ENCODE results near the gene PLAA.
"Not testable (repeated sequence)": the region's sequence is repeated elsewhere in the genome, so short reads cannot be mapped to it uniquely, and the experiment has no call there.

The PLAA gene

DNA sequence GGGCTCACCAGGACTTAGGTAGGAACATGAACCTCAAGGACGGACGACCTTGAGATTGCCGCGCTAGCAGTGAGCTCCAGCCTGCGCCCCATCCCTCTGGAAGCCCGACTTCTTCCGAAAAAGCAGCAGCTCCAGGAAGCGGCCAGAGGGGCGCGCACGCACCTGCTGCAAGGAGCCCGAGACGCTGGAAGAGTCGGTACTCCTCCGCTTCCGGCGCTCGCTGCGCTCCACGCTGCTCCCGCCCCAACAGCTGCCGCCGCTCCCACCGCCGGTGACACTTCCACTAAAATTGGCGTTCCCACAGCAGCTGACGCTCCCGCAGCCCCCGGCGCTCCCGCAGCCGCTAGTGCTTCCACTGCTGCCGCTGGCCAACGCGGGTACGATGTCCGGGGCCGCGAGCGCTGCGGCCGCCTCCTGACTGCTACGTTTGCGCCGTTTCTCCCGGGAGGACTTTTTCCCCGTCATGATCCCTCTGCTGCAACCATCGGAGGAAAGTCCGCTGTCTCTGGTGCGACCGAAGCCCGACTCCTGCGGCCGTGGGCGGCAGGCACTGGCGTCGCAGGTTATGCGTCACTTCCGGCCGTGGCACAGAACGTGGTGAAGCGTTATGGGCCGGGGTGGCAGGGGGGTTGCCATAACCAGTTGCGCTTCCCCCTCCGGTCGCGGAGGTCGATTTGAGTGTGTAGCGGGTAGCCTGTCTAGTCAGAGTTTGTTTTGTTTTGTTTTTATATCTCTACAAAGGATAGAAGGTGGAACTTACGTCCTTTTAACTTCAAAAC is 54.6 kb downstream of the PLAA start, which contains the start of gene CAAP1:
Gene CAAP1, minus strand, starts transcription at position 552 of the 779 bp plus-strand sequence. Its CDS starts 87 bp downstream, at position 465.
- TF ChIP-seq, protein P1, sequence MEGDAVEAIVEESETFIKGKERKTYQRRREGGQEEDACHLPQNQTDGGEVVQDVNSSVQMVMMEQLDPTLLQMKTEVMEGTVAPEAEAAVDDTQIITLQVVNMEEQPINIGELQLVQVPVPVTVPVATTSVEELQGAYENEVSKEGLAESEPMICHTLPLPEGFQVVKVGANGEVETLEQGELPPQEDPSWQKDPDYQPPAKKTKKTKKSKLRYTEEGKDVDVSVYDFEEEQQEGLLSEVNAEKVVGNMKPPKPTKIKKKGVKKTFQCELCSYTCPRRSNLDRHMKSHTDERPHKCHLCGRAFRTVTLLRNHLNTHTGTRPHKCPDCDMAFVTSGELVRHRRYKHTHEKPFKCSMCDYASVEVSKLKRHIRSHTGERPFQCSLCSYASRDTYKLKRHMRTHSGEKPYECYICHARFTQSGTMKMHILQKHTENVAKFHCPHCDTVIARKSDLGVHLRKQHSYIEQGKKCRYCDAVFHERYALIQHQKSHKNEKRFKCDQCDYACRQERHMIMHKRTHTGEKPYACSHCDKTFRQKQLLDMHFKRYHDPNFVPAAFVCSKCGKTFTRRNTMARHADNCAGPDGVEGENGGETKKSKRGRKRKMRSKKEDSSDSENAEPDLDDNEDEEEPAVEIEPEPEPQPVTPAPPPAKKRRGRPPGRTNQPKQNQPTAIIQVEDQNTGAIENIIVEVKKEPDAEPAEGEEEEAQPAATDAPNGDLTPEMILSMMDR (IDR thresholded peaks at IDR 0.05; ENCODE audit: low read depth, low read length) = 0 out of 2 replicates have a peak, but pooled peaks have one; percentile 10
- peak within 1 kb of the TSS; percentile 84 for H3K4me3 ChIP-seq (ENCODE audit: low read depth, low read length)

DNA sequence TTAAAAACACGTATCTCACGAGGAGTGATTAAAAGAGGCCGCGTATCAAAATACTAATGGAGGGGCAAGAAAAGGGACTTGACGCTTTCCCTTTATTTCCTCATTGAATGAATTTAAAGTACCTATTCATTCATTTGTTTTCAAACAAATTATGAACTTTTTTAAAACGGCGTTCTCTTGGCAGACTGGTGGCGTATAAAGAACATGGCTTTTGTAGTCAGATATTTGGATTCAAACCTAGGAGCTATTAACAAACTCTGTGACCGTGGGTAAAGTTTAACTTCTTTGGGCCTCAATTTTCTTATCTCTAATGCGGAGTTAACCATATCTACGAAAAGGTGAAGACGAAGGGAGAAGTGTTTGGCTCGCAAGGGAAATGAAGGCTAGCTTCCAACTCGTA is 55.3 kb downstream of the PLAA start:
- H3K4me3 ChIP-seq (ENCODE audit: low read depth, low read length) = peak overlapping the region; percentile 84
- TF ChIP-seq, protein P1 (IDR thresholded peaks at IDR 0.05; ENCODE audit: low read depth, low read length) = no peak

DNA sequence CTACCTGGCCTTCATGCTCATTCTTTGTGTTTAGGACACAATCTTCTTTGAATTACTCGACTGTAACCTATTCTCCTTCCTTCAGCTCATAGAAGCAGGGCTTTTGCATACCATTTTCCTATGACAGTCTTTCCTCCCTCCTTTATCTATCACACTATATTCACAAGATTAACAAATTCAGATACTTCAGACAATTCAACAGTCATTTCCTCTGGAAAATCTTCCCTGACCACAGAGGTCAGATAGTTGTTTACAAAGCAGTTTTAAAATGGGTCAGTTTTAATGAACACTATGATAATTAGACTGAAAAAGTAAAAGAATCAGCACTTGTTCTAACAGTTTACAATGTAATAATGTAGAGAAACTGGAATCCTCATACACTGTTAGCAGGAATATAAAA is 58.8 kb downstream of the PLAA start:
- TF ChIP-seq, protein P1 (IDR thresholded peaks at IDR 0.05; ENCODE audit: low read depth, low read length) = no peak
- no peak overlapping the region for H3K4me3 ChIP-seq (ENCODE audit: low read depth, low read length)

DNA sequence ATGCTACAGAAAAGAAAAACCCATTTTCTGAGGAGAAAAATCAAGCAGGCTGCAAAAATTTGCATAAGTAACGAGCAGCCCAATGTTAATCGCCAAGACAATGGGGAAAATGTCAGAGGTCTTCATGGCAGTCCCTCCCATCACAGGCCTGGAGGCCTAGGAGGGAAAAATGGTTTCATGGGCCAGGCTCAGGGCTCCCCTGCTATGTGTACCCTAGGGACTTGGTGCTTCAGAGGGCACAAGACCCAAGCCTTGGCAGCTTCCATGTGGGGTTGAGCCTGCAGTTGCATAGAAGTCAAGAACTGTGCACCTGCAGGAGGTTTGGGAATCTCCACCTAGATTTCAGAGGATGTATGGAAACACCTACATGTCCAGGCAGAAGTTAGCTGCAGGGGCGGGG is 64.9 kb downstream of the PLAA start:
- TF ChIP-seq, protein P1 (IDR thresholded peaks at IDR 0.05; ENCODE audit: low read depth, low read length) = no peak
- H3K4me3 ChIP-seq (ENCODE audit: low read depth, low read length) = no peak overlapping the region

DNA sequence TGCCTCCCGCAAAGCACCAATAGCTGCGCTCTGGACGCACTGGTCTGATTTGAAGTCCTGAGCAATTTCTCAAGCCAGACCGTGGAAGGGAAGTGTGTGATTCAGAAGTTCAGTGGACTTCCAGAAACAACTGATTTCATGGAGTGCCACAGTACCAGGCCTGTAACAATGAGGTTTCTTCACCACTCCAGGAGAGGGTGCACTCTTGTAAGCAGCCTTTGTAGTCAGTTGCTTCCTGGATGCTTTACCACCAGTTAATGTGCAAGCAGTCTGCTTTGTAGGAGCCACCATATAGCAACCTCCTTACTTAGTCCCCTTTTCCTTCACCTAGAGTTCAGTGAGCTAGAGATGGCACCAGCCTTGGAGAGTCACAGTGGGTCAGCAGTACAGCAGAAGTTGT is 66.8 kb downstream of the PLAA start:
- TF ChIP-seq, protein P1 (IDR thresholded peaks at IDR 0.05; ENCODE audit: low read depth, low read length) = no peak

DNA sequence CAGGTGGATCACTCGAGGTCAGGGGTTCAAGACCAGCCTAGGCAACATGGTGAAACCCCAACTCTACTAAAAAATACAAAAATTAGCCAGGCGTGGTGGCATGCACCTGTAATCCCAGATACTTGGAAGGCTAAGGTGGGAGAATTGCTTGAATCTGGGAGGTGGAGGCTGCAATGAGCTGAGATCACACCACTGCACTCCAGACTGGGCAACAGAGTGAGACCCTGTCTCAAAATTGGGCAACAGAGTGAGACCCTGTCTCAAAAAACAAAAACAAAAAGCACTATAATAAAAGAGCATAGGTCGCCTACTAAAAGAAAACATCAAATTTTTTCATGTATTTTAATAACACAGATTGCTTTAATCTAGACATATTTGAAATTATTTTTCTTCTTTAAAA is 71.9 kb downstream of the PLAA start:
- H3K4me3 ChIP-seq (ENCODE audit: low read depth, low read length) = not testable (repeated sequence)

More for the DNA sequence above, 66.8 kb downstream of the PLAA start:
- no peak overlapping the region for H3K4me3 ChIP-seq (ENCODE audit: low read depth, low read length)

DNA sequence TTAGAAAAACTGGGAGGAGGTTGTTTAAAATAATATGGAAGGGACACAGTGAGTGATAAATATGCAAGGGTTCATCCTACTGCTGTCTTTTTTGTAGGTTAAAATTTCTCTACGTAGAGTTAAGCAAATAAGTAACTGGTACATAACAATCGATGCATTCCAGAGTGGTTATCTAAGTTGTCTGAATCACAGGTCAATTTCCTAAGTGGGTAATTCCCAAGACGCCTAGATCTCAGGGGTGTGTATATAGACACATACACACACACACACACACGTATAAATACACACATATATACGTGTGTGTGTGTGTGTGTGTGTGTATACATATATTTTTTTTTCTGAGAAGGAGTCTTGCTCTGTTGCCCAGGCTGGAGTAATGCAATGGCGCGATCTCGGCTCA is 76.8 kb downstream of the PLAA start:
- TF ChIP-seq, protein P1 (IDR thresholded peaks at IDR 0.05; ENCODE audit: low read depth, low read length) = no peak
- no peak overlapping the region for H3K4me3 ChIP-seq (ENCODE audit: low read depth, low read length)

Measured in WI38 (cell line).